T-helper 17 cell (primary cell): ENCODE results near the gene FCER2. TPM values are rescaled to one million over a fixed set of nuclear protein-coding genes. Genes with fewer than 3 reads are reported as not detected.

Experiments
- ATAC-seq: fragments of 150-1000 bp; cut with Tn5 transposase; 2 replicates; pipeline ENCODE4 v1.10.0; 2021; ENCODE audit warnings: mild to moderate bottlenecking, moderate library complexity
- DNase-seq, 3 donors: peaks; one replicate each; pipeline versions ENCODE4 v3.0.0 to v3.0.0-alpha.2; 2020 to 2021
- H3K9me3 ChIP-seq: one replicate; pipeline ENCODE4 v1.7.0; 2013; ENCODE audit warnings: low read length, mild to moderate bottlenecking; ENCODE audit not compliant: control insufficient read depth, poor library complexity, severe bottlenecking
- H3K27ac Mint-ChIP-seq: one replicate; pipeline ENCODE4 v1.8.0; 2022; ENCODE audit warnings: mild to moderate bottlenecking, moderate library complexity, mixed read lengths
- H3K27me3 Mint-ChIP-seq: one replicate; pipeline ENCODE4 v1.8.0; 2022; ENCODE audit warnings: mixed read lengths
- H3K36me3 Mint-ChIP-seq: one replicate; pipeline ENCODE4 v1.8.0; 2022; ENCODE audit warnings: low read depth, mixed read lengths
- H3K4me1 Mint-ChIP-seq: one replicate; pipeline ENCODE4 v1.8.0; 2022; ENCODE audit warnings: mild to moderate bottlenecking, mixed read lengths
- H3K4me3 Mint-ChIP-seq: one replicate; pipeline ENCODE4 v1.8.0; 2022; ENCODE audit warnings: mild to moderate bottlenecking, moderate library complexity, mixed read lengths
- total RNA-seq, 4 donors: library from RNA in 2 of 4; stranded (reverse) in 2 of 4; gene quantifications; one replicate each; pipeline ENCODE4 v1.2.3 and lab custom pipeline; 2022 to 2026

FCER2 gene
- total RNA-seq, 2 donors from 2014 or later: 7.0 TPM; not detected in 1

GRCh38 chr19:7740682-7741054 is 38.7 kb upstream of the FCER2 start:
- peaks cover 6% of the 10 kb centered on the region for H3K36me3 Mint-ChIP-seq
- DNase-seq (no peak), ATAC-seq (no peak)
- H3K4me1 Mint-ChIP-seq: peaks cover 8% of the 10 kb centered on the region
- H3K27me3 Mint-ChIP-seq: peaks cover 56% of the 10 kb centered on the region
- no peak overlapping the region for H3K4me3 Mint-ChIP-seq
- no peaks in the 10 kb centered on the region for H3K9me3 ChIP-seq
- H3K27ac Mint-ChIP-seq: no peak overlapping the region

GRCh38 chr19:7739801-7740681 is 38.1 kb upstream of the FCER2 start:
- no peaks in the 10 kb centered on the region for H3K9me3 ChIP-seq
- Mint-ChIP-seq H3K4me1 (peaks cover 8% of the 10 kb centered on the region), H3K27ac (no peak overlapping the region), H3K27me3 (peaks cover 56% of the 10 kb centered on the region), H3K4me3 (no peak overlapping the region), H3K36me3 (peaks cover 6% of the 10 kb centered on the region)
- DNase-seq (no peak), ATAC-seq (no peak)

- Mint-ChIP-seq H3K27ac (no peak overlapping the region), H3K4me1 (peaks cover 11% of the 10 kb centered on the region), H3K4me3 (no peak overlapping the region), H3K36me3 (peaks cover 8% of the 10 kb centered on the region), H3K27me3 (peaks cover 51% of the 10 kb centered on the region)
- H3K9me3 ChIP-seq: no peaks in the 10 kb centered on the region
- ATAC-seq (no peak), DNase-seq (no peak)
These were observed 37.4 kb upstream of the FCER2 start for GRCh38 chr19:7739211-7739755.

GRCh38 chr19:7738023-7738422 is 36.1 kb upstream of the FCER2 start:
- no peak for DNase-seq
- peak overlapping the region; percentile 8 for H3K27ac Mint-ChIP-seq
- peaks cover 8% of the 10 kb centered on the region for H3K36me3 Mint-ChIP-seq
- peaks cover 48% of the 10 kb centered on the region for H3K27me3 Mint-ChIP-seq
- H3K4me1 Mint-ChIP-seq: peaks cover 10% of the 10 kb centered on the region
- H3K9me3 ChIP-seq: no peaks in the 10 kb centered on the region
- no peak for ATAC-seq
- H3K4me3 Mint-ChIP-seq: no peak overlapping the region

GRCh38 chr19:7737215-7737614 is 35.3 kb upstream of the FCER2 start:
- H3K27ac Mint-ChIP-seq: peak overlapping the region; percentile 8
- H3K36me3 Mint-ChIP-seq: peaks cover 8% of the 10 kb centered on the region
- DNase-seq: no peak
- H3K4me3 Mint-ChIP-seq: no peak overlapping the region
- ATAC-seq: no peak
- H3K4me1 Mint-ChIP-seq: peaks cover 10% of the 10 kb centered on the region
- H3K9me3 ChIP-seq: no peaks in the 10 kb centered on the region
- peaks cover 49% of the 10 kb centered on the region for H3K27me3 Mint-ChIP-seq

- H3K9me3 ChIP-seq: no peaks in the 10 kb centered on the region
- Mint-ChIP-seq H3K36me3 (peaks cover 8% of the 10 kb centered on the region), H3K27me3 (peaks cover 48% of the 10 kb centered on the region), H3K27ac (no peak overlapping the region), H3K4me1 (peaks cover 8% of the 10 kb centered on the region), H3K4me3 (no peak overlapping the region)
- DNase-seq (no peak), ATAC-seq (no peak)
These were observed 34.2 kb upstream of the FCER2 start for GRCh38 chr19:7736148-7736547.

- H3K4me1 Mint-ChIP-seq: peaks cover 12% of the 10 kb centered on the region
- no peak overlapping the region for H3K27ac Mint-ChIP-seq
- no peak overlapping the region for H3K4me3 Mint-ChIP-seq
- peaks cover 41% of the 10 kb centered on the region for H3K27me3 Mint-ChIP-seq
- H3K9me3 ChIP-seq: no peaks in the 10 kb centered on the region
- DNase-seq (no peak), ATAC-seq (no peak)
- peaks cover 5% of the 10 kb centered on the region for H3K36me3 Mint-ChIP-seq
These were observed 32.6 kb upstream of the FCER2 start for GRCh38 chr19:7734220-7735203.

GRCh38 chr19:7733376-7733775 is 31.4 kb upstream of the FCER2 start:
- Mint-ChIP-seq H3K4me3 (peak overlapping the region; percentile 25), H3K27me3 (peaks cover 42% of the 10 kb centered on the region)

GRCh38 chr19:7732045-7732444 is 30.1 kb upstream of the FCER2 start, which contains the start of gene CLEC4G:
Gene CLEC4G, minus strand, starts transcription at chr19:7732110. Its CDS starts 8 bp downstream, at chr19:7732102.
- Mint-ChIP-seq H3K4me1 (peaks cover 10% of the 10 kb centered on the region), H3K27me3 (peaks cover 44% of the 10 kb centered on the region), H3K36me3 (peaks cover 11% of the 10 kb centered on the region), H3K27ac (no peak within 1 kb of the TSS), H3K4me3 (no peak within 1 kb of the TSS)
- no peaks in the 10 kb centered on the region for H3K9me3 ChIP-seq
- no peak for ATAC-seq
- no peak for DNase-seq

More at GRCh38 chr19:7733376-7733775, 31.4 kb upstream of the FCER2 start:
- ATAC-seq (no peak), DNase-seq (no peak)
- no peaks in the 10 kb centered on the region for H3K9me3 ChIP-seq
- Mint-ChIP-seq H3K4me1 (peaks cover 12% of the 10 kb centered on the region), H3K36me3 (peaks cover 6% of the 10 kb centered on the region), H3K27ac (no peak overlapping the region)

GRCh38 chr19:7731615-7732014 is 29.7 kb upstream of the FCER2 start:
- no peak for DNase-seq
- Mint-ChIP-seq H3K27ac (no peak overlapping the region), H3K36me3 (peaks cover 11% of the 10 kb centered on the region), H3K27me3 (peaks cover 44% of the 10 kb centered on the region), H3K4me1 (peaks cover 10% of the 10 kb centered on the region), H3K4me3 (no peak overlapping the region)
- no peaks in the 10 kb centered on the region for H3K9me3 ChIP-seq
- ATAC-seq: no peak

- H3K27ac Mint-ChIP-seq: no peak overlapping the region
- no peak for ATAC-seq
These were observed 29.3 kb upstream of the FCER2 start for GRCh38 chr19:7731218-7731595.

GRCh38 chr19:7730286-7731217 is 28.6 kb upstream of the FCER2 start:
- no peaks in the 10 kb centered on the region for H3K9me3 ChIP-seq
- DNase-seq: no peak
- ATAC-seq: no peak
- Mint-ChIP-seq H3K4me3 (peak overlapping the region; percentile 72), H3K36me3 (peaks cover 11% of the 10 kb centered on the region), H3K4me1 (peaks cover 10% of the 10 kb centered on the region), H3K27me3 (peaks cover 44% of the 10 kb centered on the region), H3K27ac (no peak overlapping the region)

More at GRCh38 chr19:7731218-7731595, 29.3 kb upstream of the FCER2 start:
- no peak for DNase-seq
- peaks cover 11% of the 10 kb centered on the region for H3K36me3 Mint-ChIP-seq
- peaks cover 10% of the 10 kb centered on the region for H3K4me1 Mint-ChIP-seq
- H3K4me3 Mint-ChIP-seq: no peak overlapping the region
- no peaks in the 10 kb centered on the region for H3K9me3 ChIP-seq
- H3K27me3 Mint-ChIP-seq: peaks cover 44% of the 10 kb centered on the region
